IPS DF 6.9 (cell line): ENCODE measurements around the gene DBN1.

ENCODE experiments used
- DNase-seq: peaks from one replicate; pipeline ENCODE4 v3.0.0-alpha.2; 2013; ENCODE audit warnings: low read depth, low spot score
- H3K27ac ChIP-seq: one replicate; pipeline ENCODE4 v1.5.1; 2013; ENCODE audit warnings: low read length, control low read depth
- H3K27me3 ChIP-seq: 2 replicates; pipeline ENCODE4 v1.6.1; 2013; ENCODE audit warnings: mild to moderate bottlenecking, low read length; ENCODE audit not compliant: control insufficient read depth, insufficient read depth
- H3K36me3 ChIP-seq: 2 replicates; pipeline ENCODE4 v1.6.1; 2013; ENCODE audit warnings: low read length; ENCODE audit not compliant: control insufficient read depth, insufficient read depth
- H3K4me1 ChIP-seq: 2 replicates; pipeline ENCODE4 v1.6.1; 2013; ENCODE audit warnings: low read length; ENCODE audit not compliant: control insufficient read depth, insufficient read depth
- H3K4me3 ChIP-seq: 2 replicates; pipeline ENCODE4 v1.5.1; 2013; ENCODE audit warnings: mild to moderate bottlenecking, low read length
- H3K9me3 ChIP-seq: 2 replicates; pipeline ENCODE4 v1.6.1; 2013; ENCODE audit warnings: low read length, inconsistent platforms; ENCODE audit not compliant: control insufficient read depth, insufficient read depth
- WGBS: extraction: QIAGEN DNeasy Blood & Tissue Kit; methylation state at CpG from one replicate; pipeline ENCODE4 v1.1.7; 2013; ENCODE audit warnings: mixed read lengths, missing lambda C conversion rate; ENCODE audit not compliant: insufficient read length, insufficient coverage; 5-methylcytosine and 5-hydroxymethylcytosine counted together

DBN1 gene

DNA sequence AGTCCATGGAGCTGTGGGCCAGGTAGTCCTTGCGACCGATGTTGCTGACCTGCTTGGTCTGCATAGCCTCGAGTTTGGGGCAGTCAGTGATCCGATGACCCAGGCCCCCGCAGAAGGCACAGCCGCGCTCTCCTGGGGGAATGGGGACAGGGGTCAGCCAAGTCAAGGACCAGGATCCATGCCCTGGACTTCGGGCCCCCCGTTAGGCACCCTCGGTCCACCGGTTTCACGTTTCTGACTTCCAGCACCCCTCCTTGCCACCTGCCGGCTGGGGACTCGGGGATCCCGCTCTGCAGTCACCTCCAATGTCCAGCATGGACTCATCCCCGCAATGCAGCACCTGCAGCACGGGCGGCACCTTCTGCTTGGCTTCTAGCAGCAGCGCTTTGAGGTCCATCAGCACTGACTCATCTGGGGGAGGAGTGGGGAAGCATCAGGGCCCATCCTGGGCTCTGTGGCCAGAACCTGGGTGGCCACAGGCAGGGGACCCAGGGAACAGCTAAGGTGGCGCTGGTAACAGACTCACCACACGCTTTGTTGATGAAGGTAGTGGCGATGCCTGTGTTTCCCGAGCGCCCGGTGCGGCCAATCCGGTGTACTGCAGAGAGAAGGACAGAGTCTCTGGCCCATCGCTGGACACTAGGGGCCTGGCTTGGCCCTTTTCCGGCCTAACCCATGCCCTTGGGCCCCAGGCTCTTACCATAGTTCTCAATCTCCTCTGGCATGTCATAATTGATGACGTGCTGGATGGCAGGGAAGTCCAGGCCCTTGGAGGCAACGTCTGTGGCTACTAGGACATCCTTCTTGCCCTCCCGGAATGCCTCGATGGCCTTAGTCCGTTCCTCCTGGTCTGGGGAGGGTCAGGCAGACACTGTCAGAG is 38.6 kb upstream of the DBN1 start:
- Histone ChIP-seq H3K27ac (no peak overlapping the region), H3K27me3 (no peaks in the 10 kb centered on the region), H3K36me3 (peaks cover 56% of the 10 kb centered on the region), H3K4me1 (peaks cover 12% of the 10 kb centered on the region), H3K4me3 (no peak overlapping the region), H3K9me3 (no peaks in the 10 kb centered on the region)
- DNase-seq, result no peak
- WGBS, result no CpG with 5 or more reads among the region's 34 CpGs

DNA sequence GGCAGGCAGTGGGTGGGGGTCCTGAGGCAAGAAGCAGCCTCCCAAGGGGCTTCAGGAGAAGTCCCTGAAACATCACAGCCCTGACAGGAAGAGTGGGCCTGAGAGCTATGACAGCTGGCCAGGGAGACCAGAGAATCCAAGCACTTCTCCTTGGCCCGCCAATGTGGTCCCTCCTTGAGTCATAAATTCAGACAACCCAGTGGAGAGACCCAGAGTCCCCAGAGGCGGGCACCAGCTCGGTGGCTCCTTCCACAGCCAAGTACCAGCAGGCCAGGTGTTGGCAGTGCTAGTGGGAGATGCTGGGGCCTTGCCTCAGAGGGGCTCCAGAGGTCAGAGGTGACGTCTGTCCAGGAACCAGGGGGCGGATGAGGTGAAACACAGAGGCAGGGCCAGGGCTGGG is 37.7 kb upstream of the DBN1 start:
- WGBS, result no CpG with 5 or more reads among the region's 5 CpGs
- H3K27ac ChIP-seq, result no peak overlapping the region
- no peak overlapping the region for H3K4me3 ChIP-seq
- H3K36me3 ChIP-seq, result peaks cover 56% of the 10 kb centered on the region
- peaks cover 12% of the 10 kb centered on the region for H3K4me1 ChIP-seq
- no peak for DNase-seq
- H3K27me3 ChIP-seq, result no peaks in the 10 kb centered on the region
- H3K9me3 ChIP-seq, result no peaks in the 10 kb centered on the region

DNA sequence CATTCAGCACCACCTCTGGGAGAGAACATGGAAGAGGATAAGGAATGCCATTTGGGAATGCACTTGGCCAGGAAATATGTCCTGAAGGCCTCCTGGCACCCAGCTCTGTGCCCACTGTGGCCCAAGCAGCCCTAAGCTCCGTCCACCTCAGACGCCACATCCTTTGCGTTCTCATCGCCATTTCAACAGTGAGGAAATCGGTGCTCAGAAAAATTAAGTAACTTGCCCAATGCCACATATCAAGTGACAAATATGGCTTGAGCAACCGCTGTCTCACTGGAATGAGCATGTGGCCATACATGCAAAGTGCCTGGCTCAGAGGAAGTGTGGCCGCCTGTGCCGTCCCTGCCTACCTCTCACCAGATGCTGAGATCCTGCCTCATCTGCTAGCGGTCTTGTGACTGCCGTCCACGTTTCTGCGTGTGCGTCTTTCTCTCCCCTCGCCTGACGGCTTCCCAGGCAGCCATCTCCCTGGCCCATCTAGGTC is 37.2 kb upstream of the DBN1 start:
- peaks cover 12% of the 10 kb centered on the region for H3K4me1 ChIP-seq
- no peak overlapping the region for H3K27ac ChIP-seq
- H3K4me3 ChIP-seq, result no peak overlapping the region
- H3K9me3 ChIP-seq, result no peaks in the 10 kb centered on the region
- WGBS, result no CpG with 5 or more reads among the region's 15 CpGs
- no peak for DNase-seq
- H3K27me3 ChIP-seq, result no peaks in the 10 kb centered on the region
- peaks cover 53% of the 10 kb centered on the region for H3K36me3 ChIP-seq

DNA sequence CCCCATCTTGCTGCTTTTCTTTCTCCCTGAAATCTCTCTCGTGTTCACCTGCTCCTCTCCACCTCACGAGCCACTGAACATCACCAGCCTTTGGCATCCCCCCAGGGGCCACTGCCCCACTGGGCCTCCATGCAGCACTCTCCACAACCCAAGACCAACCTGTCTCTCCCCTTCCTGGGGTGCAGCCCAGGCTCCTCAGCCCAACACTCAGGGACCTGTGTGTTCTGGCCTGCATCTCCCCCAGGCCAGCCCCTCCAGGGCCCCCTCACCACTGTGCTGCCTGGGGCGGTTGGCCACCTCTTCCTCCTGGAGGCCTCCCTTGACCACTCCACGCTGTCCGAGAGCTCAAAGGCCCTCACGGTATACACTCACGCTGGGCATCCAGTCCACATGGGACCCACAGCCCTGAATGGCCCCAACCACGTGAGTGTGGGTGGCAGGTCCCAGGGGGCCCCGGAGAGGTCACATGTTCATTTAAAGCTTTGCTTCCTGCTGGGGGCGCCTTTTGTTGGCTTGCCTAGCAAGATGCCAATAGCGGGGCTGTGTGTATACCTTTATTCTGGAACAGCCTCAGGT is 36.6 kb upstream of the DBN1 start:
- H3K4me3 ChIP-seq, result no peak overlapping the region
- no CpG with 5 or more reads among the region's 11 CpGs for WGBS
- H3K27ac ChIP-seq, result no peak overlapping the region
- H3K4me1 ChIP-seq, result peaks cover 12% of the 10 kb centered on the region
- H3K9me3 ChIP-seq, result no peaks in the 10 kb centered on the region
- no peaks in the 10 kb centered on the region for H3K27me3 ChIP-seq
- no peak for DNase-seq
- peaks cover 47% of the 10 kb centered on the region for H3K36me3 ChIP-seq

DNA sequence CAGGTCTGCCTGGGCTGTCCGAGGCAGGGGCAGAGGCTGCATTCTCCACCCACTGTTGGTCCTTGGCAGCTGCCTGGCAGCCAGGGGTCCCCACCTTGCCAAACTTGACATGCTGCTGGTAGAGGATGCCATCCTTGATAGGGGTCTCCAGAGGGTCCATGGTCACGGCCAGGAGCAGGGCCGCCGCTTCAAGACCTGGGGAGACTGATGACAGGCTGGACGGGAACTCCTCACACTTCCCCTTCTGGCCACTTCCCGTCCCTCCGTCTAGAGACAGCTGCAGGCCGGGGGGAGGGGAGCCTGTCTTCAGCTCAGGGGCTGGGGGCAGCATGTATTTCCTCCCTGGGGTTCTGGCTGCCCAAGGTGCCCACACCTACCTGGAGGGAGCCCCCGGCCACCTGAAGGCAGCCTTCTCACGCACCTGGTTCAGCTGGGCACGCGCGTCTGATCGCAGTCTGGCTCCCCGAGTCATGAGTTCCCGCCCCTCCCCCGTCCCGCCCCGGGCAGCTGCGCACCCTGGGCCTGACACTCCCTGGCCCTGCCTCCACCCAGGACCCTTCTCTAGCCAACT is 36.0 kb upstream of the DBN1 start, which contains the start of gene DOK3:
DOK3 (minus strand) TSS at position 446 of the 571 bp plus-strand sequence; CDS start at position 160, 286 bp downstream.
- no peaks in the 10 kb centered on the region for H3K9me3 ChIP-seq
- no CpG with 5 or more reads among the region's 20 CpGs for WGBS
- H3K36me3 ChIP-seq, result peaks cover 44% of the 10 kb centered on the region
- H3K4me3 ChIP-seq, result no peak within 1 kb of the TSS
- no peak for DNase-seq
- no peaks in the 10 kb centered on the region for H3K27me3 ChIP-seq
- no peak within 1 kb of the TSS for H3K27ac ChIP-seq
- H3K4me1 ChIP-seq, result peaks cover 12% of the 10 kb centered on the region

DNA sequence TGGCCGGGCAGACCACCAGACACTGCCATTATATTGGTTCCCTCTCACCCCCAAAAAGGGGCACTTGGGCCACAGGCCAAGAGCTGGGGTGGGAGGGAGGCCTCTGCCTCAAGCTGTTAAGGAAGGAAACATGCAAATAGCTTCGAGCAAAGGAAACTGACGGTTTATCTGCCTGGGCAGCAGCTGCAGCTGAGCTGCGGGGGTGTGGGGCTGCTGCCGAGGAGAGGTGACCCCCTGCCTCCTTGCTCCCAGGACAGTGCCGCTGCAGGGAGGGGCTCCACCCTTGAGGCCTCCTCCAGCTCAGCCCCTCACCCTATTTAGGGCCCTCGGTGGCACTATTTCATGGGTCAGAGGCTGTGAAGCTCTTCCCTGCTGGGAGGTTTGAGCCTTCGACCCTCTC is 35.4 kb upstream of the DBN1 start:
- Histone ChIP-seq H3K27ac (no peak overlapping the region), H3K9me3 (no peaks in the 10 kb centered on the region), H3K4me3 (no peak overlapping the region), H3K27me3 (no peaks in the 10 kb centered on the region), H3K36me3 (peaks cover 43% of the 10 kb centered on the region), H3K4me1 (peaks cover 12% of the 10 kb centered on the region)
- WGBS, result no CpG with 5 or more reads among the region's 8 CpGs
- no peak for DNase-seq

DNA sequence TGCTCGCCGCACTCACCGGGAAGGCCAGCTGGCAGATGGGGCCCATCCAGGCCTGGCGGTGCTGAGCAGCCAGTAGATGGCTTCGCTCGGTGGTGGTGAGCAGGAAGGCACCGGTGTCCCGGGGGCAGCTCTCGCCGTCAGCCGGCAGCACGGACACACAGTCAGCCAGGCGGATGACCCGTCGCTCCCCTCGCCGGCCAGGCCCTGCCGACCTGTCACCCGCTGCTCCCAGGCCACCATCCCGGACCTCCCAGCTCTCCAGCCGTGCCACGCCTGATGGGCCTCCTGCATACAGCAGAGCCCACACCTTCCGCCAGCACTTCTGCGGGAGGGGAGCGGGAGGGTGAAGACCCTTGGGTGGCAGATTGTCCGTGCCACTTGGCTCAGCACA is 34.8 kb upstream of the DBN1 start:
- no peak overlapping the region for H3K4me3 ChIP-seq
- no peaks in the 10 kb centered on the region for H3K9me3 ChIP-seq
- H3K4me1 ChIP-seq, result peaks cover 12% of the 10 kb centered on the region
- no peaks in the 10 kb centered on the region for H3K27me3 ChIP-seq
- H3K27ac ChIP-seq, result no peak overlapping the region
- H3K36me3 ChIP-seq, result peaks cover 37% of the 10 kb centered on the region
- DNase-seq, result no peak
- no CpG with 5 or more reads among the region's 26 CpGs for WGBS

DNA sequence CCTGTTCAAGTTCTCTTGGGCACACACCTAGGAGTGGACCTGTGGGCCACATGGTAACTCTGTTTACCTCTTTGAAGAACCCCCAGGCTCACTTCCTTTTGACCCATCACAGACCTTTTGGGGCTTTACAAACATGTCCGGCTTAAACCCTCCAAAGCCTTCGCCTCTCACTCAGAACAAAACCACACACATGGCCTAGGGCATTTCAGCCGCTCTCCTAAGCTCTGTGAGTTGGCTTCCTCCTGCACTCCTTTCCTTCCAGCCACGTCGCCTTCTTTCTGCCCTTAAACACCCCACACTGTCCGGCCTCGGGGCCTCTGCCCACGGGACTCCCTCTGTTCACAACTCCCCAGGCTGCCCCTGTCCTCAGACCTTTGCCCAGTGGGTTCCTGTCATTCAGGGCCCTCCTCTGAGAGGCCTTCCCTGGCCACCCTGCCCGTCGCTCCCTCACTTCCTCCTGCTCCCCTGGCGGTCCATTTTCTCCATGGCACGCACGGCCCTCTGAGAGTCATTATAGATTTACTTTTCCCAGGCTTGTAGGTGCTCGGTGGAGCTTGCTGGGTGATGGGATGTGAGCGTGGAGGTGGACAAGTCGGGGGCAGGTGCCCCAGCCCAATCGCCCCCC is 34.3 kb upstream of the DBN1 start:
- Histone ChIP-seq H3K27me3 (no peaks in the 10 kb centered on the region), H3K27ac (no peak overlapping the region), H3K4me1 (peaks cover 12% of the 10 kb centered on the region), H3K4me3 (no peak overlapping the region), H3K9me3 (no peaks in the 10 kb centered on the region), H3K36me3 (peaks cover 32% of the 10 kb centered on the region)
- no peak for DNase-seq
- WGBS, result no CpG with 5 or more reads among the region's 17 CpGs

DNA sequence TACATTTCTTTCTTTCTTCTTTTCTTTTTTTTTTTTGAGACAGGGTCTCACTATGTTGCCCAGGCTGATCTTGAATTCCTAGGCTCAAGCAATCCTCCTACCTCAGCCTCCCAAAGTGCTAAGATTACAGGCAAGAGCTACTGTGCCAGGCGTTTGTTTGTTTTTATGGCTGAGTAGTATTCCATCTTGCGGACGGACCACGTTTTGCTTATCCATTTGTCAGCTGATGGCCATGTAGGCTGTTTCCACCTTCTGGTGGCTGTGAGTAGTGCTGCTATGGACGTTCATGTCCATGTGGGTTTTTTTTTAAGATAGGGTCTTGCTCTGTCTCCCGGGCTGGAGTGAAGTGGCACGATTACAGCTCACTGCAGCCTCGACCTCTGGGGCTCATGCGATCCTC is 33.7 kb upstream of the DBN1 start:
- Histone ChIP-seq H3K27ac (no peak overlapping the region), H3K36me3 (peaks cover 26% of the 10 kb centered on the region)
- DNase-seq, result no peak

DNA sequence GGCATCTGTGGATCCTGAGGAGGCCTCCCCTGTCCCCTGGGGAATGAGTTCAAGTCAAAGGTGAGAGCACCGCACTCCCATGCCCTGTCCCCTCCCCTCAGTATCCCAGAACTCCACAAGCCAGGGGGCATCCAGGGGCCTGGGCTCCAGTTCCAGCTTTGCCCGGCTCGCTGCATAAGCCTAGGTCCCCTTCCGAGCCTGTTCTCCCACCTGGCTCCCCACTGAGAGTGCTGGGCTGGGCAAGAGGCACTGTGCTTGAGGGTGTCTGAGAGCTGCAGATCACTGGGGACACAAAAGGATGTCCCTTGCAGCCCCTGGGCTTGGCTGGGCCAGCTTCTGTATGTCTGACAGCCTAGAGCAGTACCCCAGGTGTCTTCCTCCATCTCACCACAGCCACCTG is 31.6 kb upstream of the DBN1 start:
- peaks cover 11% of the 10 kb centered on the region for H3K4me1 ChIP-seq

More for the DNA sequence above, 33.7 kb upstream of the DBN1 start:
- no peaks in the 10 kb centered on the region for H3K27me3 ChIP-seq
- H3K4me1 ChIP-seq, result peaks cover 12% of the 10 kb centered on the region
- H3K9me3 ChIP-seq, result no peaks in the 10 kb centered on the region
- H3K4me3 ChIP-seq, result no peak overlapping the region
- no CpG with 5 or more reads among the region's 9 CpGs for WGBS

More for the DNA sequence above, 31.6 kb upstream of the DBN1 start:
- Histone ChIP-seq H3K27me3 (no peaks in the 10 kb centered on the region), H3K9me3 (no peaks in the 10 kb centered on the region), H3K4me3 (no peak overlapping the region), H3K36me3 (peaks cover 9% of the 10 kb centered on the region; the same call in 1 of the 2 replicates), H3K27ac (no peak overlapping the region)
- DNase-seq, result no peak
- no CpG with 5 or more reads among the region's 4 CpGs for WGBS
